Neural progenitor cell (in vitro differentiated cells): ENCODE results near the gene ELMO1.

Source experiments
- CTCF ChIP-seq: fragments of 200-600 bp; sonication (generic); IDR thresholded peaks from 2 replicates; pipeline ENCODE4 v1.5.1; 2017; ENCODE audit warnings: antibody characterized with exemption, mild to moderate bottlenecking
- EZH2 ChIP-seq: fragments of 200-600 bp; sonication (generic); IDR thresholded peaks from 2 replicates; pipeline ENCODE4 v1.6.1; 2017; ENCODE audit warnings: antibody characterized with exemption, mild to moderate bottlenecking, moderate library complexity
- EZH2phosphoT487 ChIP-seq: fragments of 200-600 bp; sonication (generic); IDR thresholded peaks from 2 replicates; pipeline ENCODE4 v1.6.1; 2017; ENCODE audit warnings: antibody characterized with exemption

GRCh38 chr7:37052705-37053104 lies 396.0 kb downstream of the ELMO1 start:
- no peak for TF ChIP-seq CTCF
- TF ChIP-seq EZH2 = no peak
- TF ChIP-seq EZH2phosphoT487 = no peak
